ENCODE data around the gene CHKB. TPM values are rescaled to one million over a fixed set of nuclear protein-coding genes. Genes with fewer than 3 reads are reported as not detected.
A peak's percentile ranks its signal among the peaks of the same experiment; 100 is the strongest.

The CHKB gene, protein sequence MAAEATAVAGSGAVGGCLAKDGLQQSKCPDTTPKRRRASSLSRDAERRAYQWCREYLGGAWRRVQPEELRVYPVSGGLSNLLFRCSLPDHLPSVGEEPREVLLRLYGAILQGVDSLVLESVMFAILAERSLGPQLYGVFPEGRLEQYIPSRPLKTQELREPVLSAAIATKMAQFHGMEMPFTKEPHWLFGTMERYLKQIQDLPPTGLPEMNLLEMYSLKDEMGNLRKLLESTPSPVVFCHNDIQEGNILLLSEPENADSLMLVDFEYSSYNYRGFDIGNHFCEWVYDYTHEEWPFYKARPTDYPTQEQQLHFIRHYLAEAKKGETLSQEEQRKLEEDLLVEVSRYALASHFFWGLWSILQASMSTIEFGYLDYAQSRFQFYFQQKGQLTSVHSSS
- 10 to 100 TPM; 11.5 to 25.2 (median 16.3) TPM for total RNA-seq
- polyA plus RNA-seq, result 10 to 100 TPM; 13.1 to 14.3 (median 13.6) TPM
- long read RNA-seq, donor 1, transcript CHKB-201 (11 exons, 1,638 nt), result major isoform, 9 of 11 reads
- long read RNA-seq, donor 1, partial matches to known transcripts, result 0 of 11 reads
- long read RNA-seq, donor 1, other reads (novel, unspliced or antisense), result 1 of 11 reads
- long read RNA-seq, donor 2, transcript CHKB-201 (11 exons, 1,638 nt), result major isoform, 7 of 20 reads
- long read RNA-seq, donor 2, partial matches to known transcripts, result 5 of 20 reads
- long read RNA-seq, donor 2, other reads (novel, unspliced or antisense), result 1 of 20 reads

DNA sequence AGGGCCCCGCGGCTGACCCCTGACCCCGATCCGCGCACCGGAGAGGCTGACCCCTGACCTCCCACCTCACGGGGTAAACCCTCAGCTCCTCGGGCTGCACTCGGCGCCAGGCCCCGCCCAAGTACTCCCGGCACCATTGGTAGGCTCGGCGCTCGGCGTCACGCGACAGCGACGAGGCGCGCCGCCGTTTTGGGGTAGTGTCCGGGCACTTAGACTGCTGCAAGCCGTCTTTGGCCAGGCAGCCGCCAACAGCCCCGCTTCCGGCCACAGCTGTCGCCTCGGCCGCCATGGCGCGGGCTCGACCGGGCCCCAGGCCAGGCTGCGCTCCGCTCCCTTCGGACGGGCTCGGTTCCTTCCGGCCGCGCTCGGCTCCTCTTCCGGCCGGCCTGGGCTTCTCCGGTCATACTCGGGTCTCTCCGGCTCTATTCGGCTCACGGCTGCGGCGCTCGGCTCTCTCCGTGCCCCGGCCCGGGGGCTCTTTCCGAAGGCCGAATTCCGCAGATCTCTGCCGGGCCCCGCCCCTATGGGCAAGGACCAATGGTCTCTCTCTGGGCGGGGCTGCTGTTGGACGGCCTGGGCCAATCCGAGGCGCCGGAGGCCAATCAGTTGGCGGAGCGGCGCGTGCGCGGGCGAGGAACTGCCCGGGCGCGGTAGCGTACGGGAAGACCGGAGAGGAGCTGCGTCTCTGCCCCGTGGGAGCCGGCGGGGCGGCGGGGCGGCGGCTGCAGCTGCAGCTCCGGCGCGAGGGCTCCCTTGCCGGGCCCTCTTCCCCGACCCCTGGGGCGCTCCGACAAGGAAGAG lies at the start of gene CHKB:
TSS of gene CHKB (minus strand) at position 357 of the 801 bp plus-strand sequence. CDS start at position 289, 68 bp downstream.
- Histone ChIP-seq H3K36me3 (ENCODE audit: insufficient read depth in 1 of 2, low read depth in 1 of 2) (peaks cover 0 to 15% of the 10 kb centered on the region in 2 donors), H3K9me3 (no peaks in the 10 kb centered on the region), H3K27me3 (ENCODE audit: insufficient read depth in 3 of 3, low read length in 2 of 3) (no peaks in the 10 kb centered on the region), H3K4me1 (peaks cover 31% of the 10 kb centered on the region), H3K4me3 (peak within 1 kb of the TSS; percentile 94), H3K27ac (peak within 1 kb of the TSS; percentile 100)
- 0 to 1% (median 0%) methylated on average over 59 to 96 of the region's 96 CpGs for WGBS, 3 donors
- TF ChIP-seq, protein P1, sequence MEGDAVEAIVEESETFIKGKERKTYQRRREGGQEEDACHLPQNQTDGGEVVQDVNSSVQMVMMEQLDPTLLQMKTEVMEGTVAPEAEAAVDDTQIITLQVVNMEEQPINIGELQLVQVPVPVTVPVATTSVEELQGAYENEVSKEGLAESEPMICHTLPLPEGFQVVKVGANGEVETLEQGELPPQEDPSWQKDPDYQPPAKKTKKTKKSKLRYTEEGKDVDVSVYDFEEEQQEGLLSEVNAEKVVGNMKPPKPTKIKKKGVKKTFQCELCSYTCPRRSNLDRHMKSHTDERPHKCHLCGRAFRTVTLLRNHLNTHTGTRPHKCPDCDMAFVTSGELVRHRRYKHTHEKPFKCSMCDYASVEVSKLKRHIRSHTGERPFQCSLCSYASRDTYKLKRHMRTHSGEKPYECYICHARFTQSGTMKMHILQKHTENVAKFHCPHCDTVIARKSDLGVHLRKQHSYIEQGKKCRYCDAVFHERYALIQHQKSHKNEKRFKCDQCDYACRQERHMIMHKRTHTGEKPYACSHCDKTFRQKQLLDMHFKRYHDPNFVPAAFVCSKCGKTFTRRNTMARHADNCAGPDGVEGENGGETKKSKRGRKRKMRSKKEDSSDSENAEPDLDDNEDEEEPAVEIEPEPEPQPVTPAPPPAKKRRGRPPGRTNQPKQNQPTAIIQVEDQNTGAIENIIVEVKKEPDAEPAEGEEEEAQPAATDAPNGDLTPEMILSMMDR (IDR thresholded peaks at IDR 0.05), result no peak
- peak; percentile 99 to 100 for DNase-seq
- intact Hi-C loops (cut with DNase I), result loop anchor here in 1 of 2 donors (5.0 kb wide), 1 partner anchor 40 kb away; no protein-coding TSS in a partner anchor
- ATAC-seq, result peak; percentile 90 to 95 (median 94)

- Histone ChIP-seq H3K9me3 (no peaks in the 10 kb centered on the region), H3K4me3 (no peak overlapping the region), H3K36me3 (ENCODE audit: insufficient read depth in 1 of 2, low read depth in 1 of 2) (peaks cover 0 to 11% of the 10 kb centered on the region in 2 donors), H3K4me1 (peaks cover 6% of the 10 kb centered on the region), H3K27me3 (ENCODE audit: insufficient read depth in 3 of 3, low read length in 2 of 3) (no peaks in the 10 kb centered on the region), H3K27ac (no peak overlapping the region)
- DNase-seq (no peak), ATAC-seq (no peak)
- TF ChIP-seq, protein P1 (IDR thresholded peaks at IDR 0.05), result no peak
- 82 to 90% (median 87%) methylated on average over 5 of the region's 5 CpGs for WGBS, 3 donors
- intact Hi-C loops (cut with DNase I), result no loop called here
Observed at GRCh38 chr22:50630376-50630775, 47.7 kb upstream of the CHKB start.

- peak overlapping the region; percentile 80 for H3K27ac ChIP-seq
- peak overlapping the region; percentile 91 for H3K4me3 ChIP-seq
- no peaks in the 10 kb centered on the region for H3K9me3 ChIP-seq
- peaks cover 0 to 17% of the 10 kb centered on the region in 2 donors for H3K36me3 ChIP-seq (ENCODE audit: insufficient read depth in 1 of 2, low read depth in 1 of 2)
- TF ChIP-seq, protein P1 (IDR thresholded peaks at IDR 0.05), result no peak
- ATAC-seq, result peak in 1 of 4 donors; percentile 2
- WGBS, 3 donors, result 31% methylated on average over 16 of the region's 16 CpGs
- intact Hi-C loops (cut with DNase I), result loop anchor here in 1 of 2 donors (5.0 kb wide), 1 partner anchor 74 kb away; no protein-coding TSS in a partner anchor
- DNase-seq, result no peak
- peaks cover 6% of the 10 kb centered on the region for H3K4me1 ChIP-seq
- H3K27me3 ChIP-seq (ENCODE audit: insufficient read depth in 3 of 3, low read length in 2 of 3), result no peaks in the 10 kb centered on the region
Observed at GRCh38 chr22:50628543-50629134, 46.0 kb upstream of the CHKB start.
